Ectodermal cell (in vitro differentiated cells): Measurements from ENCODE around the gene RALBP1.

Source experiments
- H3K27ac ChIP-seq: 2 replicates; pipeline ENCODE4 v1.7.0; 2013; ENCODE audit warnings: mild to moderate bottlenecking, low read depth, low read length; ENCODE audit not compliant: insufficient read depth, poor library complexity, severe bottlenecking
- H3K27me3 ChIP-seq: 2 replicates; pipeline ENCODE4 v1.7.0; 2013; ENCODE audit warnings: mild to moderate bottlenecking, low read length; ENCODE audit not compliant: insufficient read depth, control insufficient read depth, poor library complexity, severe bottlenecking
- H3K36me3 ChIP-seq: one replicate; pipeline ENCODE4 v1.7.0; 2013; ENCODE audit warnings: low read length; ENCODE audit not compliant: control insufficient read depth, insufficient read depth
- H3K4me1 ChIP-seq: one replicate; pipeline ENCODE4 v1.7.0; 2013; ENCODE audit warnings: low read length; ENCODE audit not compliant: control insufficient read depth, insufficient read depth
- H3K4me3 ChIP-seq: 2 replicates; pipeline ENCODE4 v1.7.0; 2013; ENCODE audit warnings: low read depth, low read length, control low read depth; ENCODE audit not compliant: insufficient read depth
- H3K9me3 ChIP-seq: 2 replicates; pipeline ENCODE4 v1.7.0; 2013; ENCODE audit warnings: mild to moderate bottlenecking, low read length, moderate library complexity; ENCODE audit not compliant: control insufficient read depth
- WGBS, 2 experiments: methylation state at CpG; one replicate each; pipeline ENCODE4 v1.1.7; 2013; ENCODE audit warnings: missing lambda C conversion rate in 2 of 2; 5-methylcytosine and 5-hydroxymethylcytosine counted together

RALBP1 gene

DNA sequence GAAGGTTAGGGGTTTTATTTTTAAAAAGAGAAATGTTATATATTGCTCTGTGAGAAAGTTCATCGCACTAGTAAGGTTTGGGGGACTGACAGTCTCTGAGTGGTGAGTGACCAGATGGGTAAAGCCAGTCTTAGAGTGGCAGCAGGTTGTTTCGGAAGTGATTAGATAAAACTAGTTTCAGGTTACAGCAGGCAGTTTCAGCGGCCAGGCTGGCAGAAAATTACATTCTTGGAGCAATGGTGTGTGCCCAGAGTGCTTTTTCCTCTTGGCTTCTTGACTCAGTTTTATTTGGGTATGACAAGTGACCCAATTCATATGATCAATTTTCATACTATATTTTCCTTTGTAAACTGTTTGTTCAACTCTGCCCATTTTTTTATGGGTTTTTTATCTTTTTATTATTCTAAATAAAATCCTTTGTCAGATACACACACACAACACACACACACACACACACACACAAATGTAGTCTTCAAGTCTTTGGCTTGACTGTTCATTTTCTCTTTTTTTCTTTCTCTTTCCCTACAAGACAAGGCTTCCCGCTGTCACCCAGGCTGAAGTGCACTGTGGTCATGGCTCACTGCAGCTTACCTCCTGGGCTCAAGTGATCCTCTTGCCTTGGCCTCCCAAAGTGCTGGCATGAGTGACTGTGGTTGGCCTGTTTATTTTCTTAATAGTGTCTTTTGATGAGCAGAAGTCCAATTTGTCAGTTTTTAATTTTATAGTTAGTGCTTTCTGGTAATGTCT lies 30.9 kb downstream of the RALBP1 start:
- Histone ChIP-seq H3K4me3 (no peak overlapping the region), H3K27ac (no peak overlapping the region), H3K27me3 (no peaks in the 10 kb centered on the region), H3K4me1 (no peaks in the 10 kb centered on the region), H3K36me3 (peaks cover 6% of the 10 kb centered on the region), H3K9me3 (peaks cover 3% of the 10 kb centered on the region)
- WGBS, 2 experiments, result 79 to 80% methylated on average over 4 of the region's 4 CpGs

DNA sequence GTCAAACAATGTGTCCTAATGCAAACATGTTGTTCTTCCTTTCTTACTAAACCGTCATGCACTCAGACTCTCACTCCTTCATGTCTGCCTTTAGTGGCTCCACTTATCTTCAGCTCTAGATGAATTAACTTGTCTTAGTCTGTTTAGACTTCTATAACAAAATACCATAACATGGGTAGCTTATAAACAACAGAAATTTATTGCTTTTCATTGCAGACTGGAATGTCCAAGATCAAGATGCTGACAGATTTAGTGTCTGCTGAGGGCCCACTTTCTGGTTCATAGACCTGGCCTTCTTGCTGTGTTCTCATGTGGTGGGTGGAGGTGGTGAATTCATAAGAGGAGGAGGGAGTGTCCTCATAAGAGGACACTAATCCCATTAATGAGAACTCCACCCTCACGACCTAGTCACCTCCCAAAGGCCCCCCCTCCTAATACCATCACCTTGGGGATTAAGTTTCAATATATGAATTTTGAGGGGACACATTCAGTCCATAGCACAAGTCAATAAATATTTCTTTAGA lies 32.3 kb downstream of the RALBP1 start:
- no peaks in the 10 kb centered on the region for H3K4me1 ChIP-seq
- H3K36me3 ChIP-seq, result no peaks in the 10 kb centered on the region
- WGBS, 2 experiments, result 89 to 90% methylated on average over 1 to 2 of the region's 2 CpGs
- no peaks in the 10 kb centered on the region for H3K27me3 ChIP-seq
- H3K9me3 ChIP-seq, result peaks cover 3% of the 10 kb centered on the region
- no peak overlapping the region for H3K27ac ChIP-seq
- H3K4me3 ChIP-seq, result no peak overlapping the region

DNA sequence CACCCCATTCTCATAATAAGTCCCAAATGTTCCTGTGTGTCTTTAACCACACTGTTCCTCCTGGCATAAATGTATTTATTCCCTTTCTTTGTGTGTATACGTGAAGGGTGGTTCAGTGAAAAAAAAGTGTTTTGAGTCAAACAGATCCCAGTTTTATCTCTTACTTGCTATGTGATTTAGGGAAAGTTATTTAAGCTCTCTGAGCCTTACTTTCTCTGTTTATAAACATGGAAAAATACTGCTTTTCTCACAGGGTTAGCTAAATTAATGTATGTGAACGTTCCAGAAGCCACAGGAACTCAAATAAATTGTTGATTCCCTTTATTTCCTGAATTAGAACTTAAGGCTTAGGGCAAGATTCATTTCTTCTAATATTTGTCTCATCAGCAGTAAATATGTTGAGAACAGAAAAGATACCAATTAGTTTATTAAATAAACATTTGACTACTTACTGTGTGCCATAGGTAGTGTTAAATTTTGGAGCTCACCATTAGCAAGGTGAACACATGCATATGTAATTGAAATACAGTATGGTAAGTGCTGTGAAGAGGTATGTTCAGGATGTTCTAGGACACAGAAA lies 33.2 kb downstream of the RALBP1 start:
- peaks cover 1% of the 10 kb centered on the region for H3K9me3 ChIP-seq
- H3K27me3 ChIP-seq, result no peaks in the 10 kb centered on the region
- WGBS, 2 experiments, result 100% methylated on average over 2 of the region's 2 CpGs
- no peak overlapping the region for H3K4me3 ChIP-seq
- no peak overlapping the region for H3K27ac ChIP-seq
- H3K4me1 ChIP-seq, result no peaks in the 10 kb centered on the region
- no peaks in the 10 kb centered on the region for H3K36me3 ChIP-seq

DNA sequence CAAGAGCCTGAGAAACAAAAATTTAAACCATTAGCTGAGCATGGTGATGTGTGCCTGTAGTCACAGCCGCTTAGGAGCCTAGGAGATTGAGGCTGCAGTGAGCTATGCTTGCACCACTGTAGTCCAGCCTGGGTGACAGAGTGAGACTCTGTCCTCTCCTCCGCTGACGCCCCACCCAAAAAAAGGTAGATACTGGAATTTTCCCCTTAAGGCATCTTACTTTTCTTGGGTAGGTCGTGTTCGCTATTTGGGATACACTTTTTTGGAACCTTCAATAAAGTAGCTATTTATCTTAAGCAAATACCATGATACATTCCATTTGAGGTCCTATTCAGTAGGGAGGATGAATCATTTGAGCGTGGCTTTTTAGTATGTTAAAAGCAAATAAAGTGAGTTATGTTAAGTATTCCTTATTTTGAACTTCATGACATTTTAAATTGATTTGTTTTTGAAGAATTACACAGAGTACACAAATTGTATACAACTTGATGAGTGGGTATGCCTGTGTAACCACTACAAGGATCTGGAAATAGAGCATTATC lies 38.7 kb downstream of the RALBP1 start:
- Histone ChIP-seq H3K4me3 (no peak overlapping the region), H3K36me3 (peaks cover 4% of the 10 kb centered on the region), H3K4me1 (no peaks in the 10 kb centered on the region), H3K27ac (no peak overlapping the region), H3K27me3 (no peaks in the 10 kb centered on the region), H3K9me3 (no peaks in the 10 kb centered on the region)
- WGBS, 2 experiments, result 94 to 97% methylated on average over 6 of the region's 6 CpGs

DNA sequence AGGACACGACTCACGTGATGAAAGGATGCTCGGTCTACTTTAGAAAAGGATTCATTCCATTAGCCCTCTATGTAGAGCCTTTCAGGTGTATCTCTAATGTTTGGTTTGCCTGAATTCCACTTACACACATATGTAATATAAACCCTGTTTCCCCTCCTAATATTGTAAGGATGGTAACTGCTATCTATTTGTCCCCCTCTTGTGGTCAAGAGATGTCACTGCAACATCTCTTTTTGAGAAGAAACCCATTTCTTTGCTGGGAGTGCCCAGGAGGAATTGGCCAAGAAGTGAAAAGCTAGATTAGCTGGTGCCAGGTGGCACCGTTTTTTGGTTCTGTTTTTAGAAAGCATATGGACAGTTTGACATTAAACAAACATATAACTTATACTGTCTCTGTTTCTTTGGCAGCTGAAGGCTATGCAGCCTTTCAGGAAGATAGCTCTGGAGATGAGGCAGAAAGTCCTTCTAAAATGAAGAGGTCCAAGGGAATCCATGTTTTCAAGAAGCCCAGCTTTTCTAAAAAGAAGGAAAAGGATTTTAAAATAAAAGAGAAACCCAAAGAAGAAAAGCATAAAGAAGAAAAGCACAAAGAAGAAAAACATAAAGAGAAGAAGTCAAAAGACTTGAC lies 41.2 kb downstream of the RALBP1 start:
- H3K4me1 ChIP-seq, result no peaks in the 10 kb centered on the region
- peaks cover 4% of the 10 kb centered on the region for H3K36me3 ChIP-seq
- no peaks in the 10 kb centered on the region for H3K9me3 ChIP-seq
- 70 to 92% methylated on average over 3 to 4 of the region's 4 CpGs for WGBS, 2 experiments
- H3K27me3 ChIP-seq, result no peaks in the 10 kb centered on the region
- H3K27ac ChIP-seq, result no peak overlapping the region
- H3K4me3 ChIP-seq, result no peak overlapping the region

DNA sequence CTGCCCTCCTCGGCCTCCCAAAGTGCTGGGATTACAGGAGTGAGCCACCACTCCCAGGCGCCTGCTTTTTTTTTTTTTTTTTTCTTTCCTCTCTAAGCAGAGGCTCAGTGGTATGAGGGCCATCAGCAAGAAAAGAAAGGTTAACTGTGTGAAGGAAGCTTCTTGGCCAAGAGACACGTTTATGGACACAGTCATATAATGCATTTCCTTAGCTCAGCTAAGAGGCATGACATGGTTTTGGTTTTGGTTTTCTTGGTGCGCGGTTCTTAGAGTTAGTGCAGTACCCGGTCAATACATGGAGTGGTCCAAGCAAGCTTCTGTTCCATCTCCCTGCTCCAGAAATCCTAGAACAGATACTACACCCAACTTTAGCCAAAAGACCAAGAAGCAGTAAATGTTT lies 42.6 kb downstream of the RALBP1 start:
- Histone ChIP-seq H3K36me3 (peaks cover 4% of the 10 kb centered on the region), H3K27me3 (no peaks in the 10 kb centered on the region), H3K4me1 (no peaks in the 10 kb centered on the region), H3K27ac (no peak overlapping the region), H3K9me3 (no peaks in the 10 kb centered on the region), H3K4me3 (no peak overlapping the region)
- WGBS, 2 experiments, result 84 to 89% methylated on average over 6 of the region's 6 CpGs

DNA sequence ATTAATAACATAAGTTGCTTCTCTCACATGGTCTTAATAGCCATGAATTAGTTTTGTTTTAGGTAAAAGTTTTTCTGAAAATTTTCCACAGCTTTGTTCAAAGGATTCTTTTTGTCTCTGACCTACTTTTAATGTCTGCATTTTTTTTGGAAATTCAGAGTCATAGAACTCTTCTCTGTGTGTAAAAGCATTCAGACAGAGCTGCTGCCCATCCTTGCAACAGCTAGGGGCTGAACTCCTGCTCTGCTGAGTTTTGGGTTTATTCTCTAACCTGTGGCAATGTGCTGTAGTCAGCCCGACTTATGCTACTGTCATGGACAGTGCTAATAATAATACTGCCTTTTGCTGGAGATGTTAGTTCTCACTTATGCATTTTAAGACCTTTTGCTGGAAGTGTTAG lies 44.1 kb downstream of the RALBP1 start:
- 95 to 97% methylated on average over 1 of the region's 1 CpG for WGBS, 2 experiments
- Histone ChIP-seq H3K4me3 (no peak overlapping the region), H3K36me3 (peaks cover 4% of the 10 kb centered on the region), H3K27ac (no peak overlapping the region), H3K27me3 (no peaks in the 10 kb centered on the region), H3K4me1 (no peaks in the 10 kb centered on the region), H3K9me3 (no peaks in the 10 kb centered on the region)

DNA sequence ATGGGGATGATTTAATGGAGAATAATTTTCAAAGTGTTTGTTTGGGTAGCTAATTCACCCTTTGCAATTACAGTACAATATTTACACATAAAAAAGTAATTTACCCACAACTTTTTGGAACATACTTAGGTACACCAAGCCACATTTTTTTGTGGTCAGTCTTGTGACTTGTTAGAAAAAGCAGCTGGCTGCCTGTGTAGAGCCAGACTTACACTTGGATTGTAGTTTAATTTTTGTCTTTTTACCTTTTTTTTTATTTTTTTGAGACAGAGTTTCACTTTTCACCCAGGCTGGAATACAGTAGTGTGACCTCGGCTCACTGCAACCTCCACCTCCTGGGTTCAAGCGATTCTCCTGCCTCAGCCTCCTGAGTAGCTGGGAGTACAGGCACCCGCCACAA lies 45.4 kb downstream of the RALBP1 start:
- H3K36me3 ChIP-seq, result peaks cover 4% of the 10 kb centered on the region
- no peak overlapping the region for H3K4me3 ChIP-seq
- no peaks in the 10 kb centered on the region for H3K27me3 ChIP-seq
- no peaks in the 10 kb centered on the region for H3K9me3 ChIP-seq
- H3K4me1 ChIP-seq, result no peaks in the 10 kb centered on the region
- 80 to 96% methylated on average over 3 of the region's 3 CpGs for WGBS, 2 experiments
- H3K27ac ChIP-seq, result no peak overlapping the region

DNA sequence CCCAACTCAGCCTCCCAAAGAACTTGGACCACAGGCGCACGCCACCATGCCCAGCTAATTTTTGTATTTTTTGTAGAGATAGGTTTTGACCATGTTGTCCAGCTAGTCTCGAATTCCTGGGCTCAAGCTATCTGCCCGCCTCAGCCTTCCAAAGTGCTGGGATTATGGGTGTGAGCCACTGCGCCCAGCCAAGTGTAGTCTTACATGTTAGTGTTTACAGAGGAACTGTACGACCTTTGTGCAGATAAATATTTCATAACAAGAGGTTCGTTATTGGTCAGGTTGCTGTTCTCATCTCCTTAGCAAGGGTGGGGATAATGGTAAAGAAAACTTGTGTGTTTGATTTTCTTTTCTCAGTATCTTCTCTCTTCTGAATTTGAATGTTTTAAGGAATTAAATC lies 46.5 kb downstream of the RALBP1 start:
- H3K9me3 ChIP-seq, result no peaks in the 10 kb centered on the region
- 90 to 93% methylated on average over 7 of the region's 7 CpGs for WGBS, 2 experiments
- H3K4me1 ChIP-seq, result no peaks in the 10 kb centered on the region
- no peak overlapping the region for H3K27ac ChIP-seq
- H3K27me3 ChIP-seq, result no peaks in the 10 kb centered on the region
- peaks cover 4% of the 10 kb centered on the region for H3K36me3 ChIP-seq
- H3K4me3 ChIP-seq, result no peak overlapping the region

DNA sequence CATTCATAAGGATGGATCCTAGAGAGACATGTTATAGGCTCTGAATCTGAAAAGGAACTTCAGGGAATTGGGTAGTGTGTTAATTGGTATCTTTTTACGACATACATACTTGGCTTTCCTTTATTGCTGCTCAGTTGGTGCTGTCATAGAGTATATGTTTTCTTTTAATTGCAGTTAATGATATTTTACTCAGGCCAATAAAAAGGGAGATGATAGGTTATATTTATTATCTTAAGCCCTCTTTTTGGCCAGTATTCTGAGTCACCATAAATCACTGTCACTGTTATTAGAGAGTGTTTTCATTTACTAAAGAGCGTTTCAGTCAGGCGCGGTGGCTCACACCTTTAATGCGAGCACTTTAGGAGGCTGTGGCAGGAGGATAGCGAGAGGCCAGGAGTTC lies 47.6 kb downstream of the RALBP1 start:
- no peaks in the 10 kb centered on the region for H3K9me3 ChIP-seq
- no peaks in the 10 kb centered on the region for H3K36me3 ChIP-seq
- H3K4me1 ChIP-seq, result no peaks in the 10 kb centered on the region
- H3K27me3 ChIP-seq, result no peaks in the 10 kb centered on the region
- no peak overlapping the region for H3K27ac ChIP-seq
- no peak overlapping the region for H3K4me3 ChIP-seq
- WGBS, 2 experiments, result 95% methylated on average over 6 of the region's 6 CpGs
